Effector memory CD8-positive, alpha-beta T cell (primary cell): ENCODE data around the gene ALOX12.

Experiments
- ATAC-seq: fragments of 150-1000 bp; cut with Tn5 transposase; replicated peaks from 2 replicates; pipeline ENCODE4 v1.10.0; 2021; ENCODE audit warnings: mild to moderate bottlenecking, moderate library complexity
- DNase-seq, 3 experiments: peaks; one replicate each; pipeline ENCODE4 v3.0.0; 2021
- H3K27ac Mint-ChIP-seq, 2 donors: one replicate each; pipeline ENCODE4 v1.8.0; 2022; ENCODE audit warnings: mild to moderate bottlenecking in 2 of 2, mixed read lengths in 2 of 2, moderate library complexity in 2 of 2
- H3K27me3 Mint-ChIP-seq, 2 donors: one replicate each; pipeline ENCODE4 v1.8.0; 2022; ENCODE audit warnings: mixed read lengths in 2 of 2
- H3K36me3 Mint-ChIP-seq: one replicate; pipeline ENCODE4 v1.8.0; 2022; ENCODE audit warnings: mild to moderate bottlenecking, moderate library complexity, mixed read lengths; ENCODE audit not compliant: insufficient read depth
- H3K4me1 Mint-ChIP-seq, 2 donors: one replicate each; pipeline ENCODE4 v1.8.0; 2022; ENCODE audit warnings: low read depth in 2 of 2, mixed read lengths in 2 of 2
- H3K4me3 Mint-ChIP-seq, 2 donors: one replicate each; pipeline ENCODE4 v1.8.0; 2022; ENCODE audit warnings: mild to moderate bottlenecking in 2 of 2, mixed read lengths in 2 of 2, moderate library complexity in 2 of 2
- H3K9me3 Mint-ChIP-seq, 2 donors: one replicate each; pipeline ENCODE4 v1.8.0; 2022; ENCODE audit warnings: mixed read lengths in 2 of 2

Gene ALOX12

GRCh38 chr17:7007143-7007542 is 11.3 kb downstream of the ALOX12 start:
- H3K27me3 Mint-ChIP-seq = no peaks in the 10 kb centered on the region
- peaks cover 45% of the 10 kb centered on the region for H3K36me3 Mint-ChIP-seq
- ATAC-seq (no peak), DNase-seq (no peak)
- H3K4me1 Mint-ChIP-seq = peaks cover 36 to 37% of the 10 kb centered on the region in 2 donors
- H3K27ac Mint-ChIP-seq = peak overlapping the region; percentile 30 to 36
- H3K4me3 Mint-ChIP-seq = no peak overlapping the region
- H3K9me3 Mint-ChIP-seq = no peaks in the 10 kb centered on the region

- Mint-ChIP-seq H3K27me3 (no peaks in the 10 kb centered on the region), H3K4me1 (peaks cover 45 to 50% of the 10 kb centered on the region in 2 donors), H3K36me3 (peaks cover 60% of the 10 kb centered on the region), H3K27ac (peak overlapping the region in 1 of 2 donors; percentile 65), H3K9me3 (no peaks in the 10 kb centered on the region), H3K4me3 (peak overlapping the region; percentile 14 to 86)
- no peak for ATAC-seq
- no peak for DNase-seq
Observed at GRCh38 chr17:7010523-7010922, 14.7 kb downstream of the ALOX12 start.

DNA sequence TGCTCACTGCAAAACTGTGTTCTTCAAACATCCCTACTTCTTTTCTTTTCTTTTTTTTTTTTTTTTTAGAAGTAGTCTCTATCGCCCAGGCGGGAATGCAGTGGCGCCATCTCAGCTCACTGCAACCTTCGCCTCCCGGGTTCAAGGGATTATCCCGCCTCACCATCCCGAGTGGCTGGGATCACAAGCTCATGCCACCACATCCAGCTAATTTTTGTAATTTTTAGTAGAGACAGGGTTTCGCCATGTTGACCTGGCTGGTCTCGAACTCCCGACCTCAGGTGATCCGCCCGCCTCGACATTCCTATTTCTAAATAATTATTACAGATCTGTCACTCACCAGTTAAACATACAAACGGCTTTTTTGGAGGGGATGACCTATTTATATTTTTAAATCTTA is 15.6 kb downstream of the ALOX12 start:
- DNase-seq = no peak
- H3K27me3 Mint-ChIP-seq = no peaks in the 10 kb centered on the region
- peaks cover 63% of the 10 kb centered on the region for H3K36me3 Mint-ChIP-seq
- H3K4me1 Mint-ChIP-seq = peaks cover 54 to 58% of the 10 kb centered on the region in 2 donors
- H3K4me3 Mint-ChIP-seq = peak overlapping the region; percentile 86 to 97
- ATAC-seq = no peak
- peak overlapping the region; percentile 97 to 100 for H3K27ac Mint-ChIP-seq
- no peaks in the 10 kb centered on the region for H3K9me3 Mint-ChIP-seq

GRCh38 chr17:7011942-7012254 is 16.0 kb downstream of the ALOX12 start:
- peaks cover 67% of the 10 kb centered on the region for H3K36me3 Mint-ChIP-seq
- no peaks in the 10 kb centered on the region for H3K27me3 Mint-ChIP-seq
- peaks cover 57 to 59% of the 10 kb centered on the region in 2 donors for H3K4me1 Mint-ChIP-seq

DNA sequence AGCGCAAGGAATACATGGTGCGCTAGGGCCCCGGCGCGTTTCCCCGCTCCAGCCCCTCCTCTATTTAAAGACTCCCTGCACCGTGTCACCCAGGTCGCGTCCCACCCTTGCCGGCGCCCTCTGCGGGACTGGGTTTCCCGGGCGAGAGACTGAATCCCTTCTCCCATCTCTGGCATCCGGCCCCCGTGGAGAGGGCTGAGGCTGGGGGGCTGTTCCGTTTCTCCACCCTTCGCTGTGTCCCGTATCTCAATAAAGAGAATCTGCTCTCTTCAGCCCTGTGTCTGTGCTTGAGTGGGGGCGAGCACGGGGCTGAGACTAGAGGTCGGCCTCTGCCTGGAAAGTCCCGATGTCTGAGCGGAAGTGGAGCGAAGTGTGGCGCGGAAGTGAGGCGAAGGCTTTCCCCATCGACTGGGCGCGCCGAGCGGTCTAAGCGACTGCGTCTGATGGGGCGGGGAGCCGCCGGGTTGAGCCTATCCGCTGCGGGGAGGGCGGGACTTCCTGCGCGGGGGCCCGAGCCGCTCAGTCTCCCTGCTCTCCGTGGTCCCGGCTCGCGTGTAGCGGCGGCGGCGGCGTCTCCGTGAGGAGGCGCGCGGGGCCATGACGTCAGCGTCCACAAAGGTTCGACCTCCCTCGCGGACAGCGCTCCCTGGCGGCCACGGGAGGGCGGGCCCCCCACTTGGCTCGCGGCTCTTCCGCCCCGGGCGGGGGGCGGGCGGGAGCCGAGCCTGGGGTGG is 18.6 kb downstream of the ALOX12 start:
- DNase-seq = peak; percentile 95 to 96 (median 96)
- no peaks in the 10 kb centered on the region for H3K9me3 Mint-ChIP-seq
- peak overlapping the region; percentile 97 to 100 for H3K27ac Mint-ChIP-seq
- peak overlapping the region; percentile 86 to 97 for H3K4me3 Mint-ChIP-seq
- peaks cover 61 to 73% of the 10 kb centered on the region in 2 donors for H3K4me1 Mint-ChIP-seq
- peak; percentile 78 for ATAC-seq
- peaks cover 67% of the 10 kb centered on the region for H3K36me3 Mint-ChIP-seq
- H3K27me3 Mint-ChIP-seq = no peaks in the 10 kb centered on the region

More at GRCh38 chr17:7011942-7012254, 16.0 kb downstream of the ALOX12 start:
- H3K27ac Mint-ChIP-seq = peak overlapping the region; percentile 97 to 100
- ATAC-seq (no peak), DNase-seq (no peak)
- no peaks in the 10 kb centered on the region for H3K9me3 Mint-ChIP-seq
- H3K4me3 Mint-ChIP-seq = peak overlapping the region; percentile 86 to 97

DNA sequence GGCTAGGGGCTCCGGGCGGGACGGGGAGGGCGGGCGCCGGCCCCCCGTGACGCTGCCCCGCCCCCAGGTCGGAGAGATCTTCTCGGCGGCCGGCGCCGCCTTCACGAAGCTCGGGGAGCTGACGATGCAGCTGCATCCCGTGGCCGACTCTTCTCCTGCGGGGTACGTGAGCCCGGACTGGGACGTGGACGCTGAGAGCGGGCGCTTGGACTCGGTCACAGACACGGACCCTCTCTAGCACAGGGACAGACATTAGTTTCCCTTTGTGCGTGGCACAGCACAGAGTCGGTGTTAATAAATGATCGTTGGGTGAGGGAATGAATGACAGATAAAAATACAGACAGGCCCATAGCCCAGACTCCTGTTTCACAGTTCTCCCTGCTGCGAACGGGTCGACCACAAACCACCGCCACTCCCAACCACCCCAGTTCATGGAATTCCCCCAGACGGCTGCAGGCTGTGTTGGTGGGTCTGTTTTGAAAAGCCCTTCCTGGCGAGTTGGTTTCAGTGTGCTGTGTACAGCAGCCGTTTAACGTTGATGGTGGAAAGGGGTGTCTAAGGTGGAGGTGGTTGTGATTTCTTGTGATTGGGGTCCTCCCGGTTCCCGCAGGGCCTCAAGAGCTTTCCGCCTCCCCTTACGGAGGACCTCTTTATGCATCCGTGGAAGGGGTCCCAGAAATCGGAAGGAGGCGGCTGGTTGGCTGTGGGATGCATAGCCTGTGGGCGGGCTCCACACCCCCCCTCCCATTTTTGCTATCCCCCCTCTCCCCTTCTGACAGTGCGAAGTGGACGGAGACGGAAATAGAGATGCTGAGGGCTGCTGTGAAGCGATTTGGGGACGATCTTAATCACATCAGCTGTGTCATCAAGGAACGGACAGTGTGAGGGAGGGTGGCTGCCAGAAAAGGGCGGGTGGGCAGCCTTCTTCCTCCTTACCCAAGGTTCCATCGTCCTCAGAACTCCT is 19.4 kb downstream of the ALOX12 start:
- ATAC-seq (peak; percentile 59), DNase-seq (peak; percentile 77 to 80 (median 79))
- H3K27ac Mint-ChIP-seq = peak overlapping the region; percentile 97 to 100
- H3K27me3 Mint-ChIP-seq = no peaks in the 10 kb centered on the region
- no peaks in the 10 kb centered on the region for H3K9me3 Mint-ChIP-seq
- H3K4me1 Mint-ChIP-seq = peaks cover 55 to 65% of the 10 kb centered on the region in 2 donors
- peaks cover 61% of the 10 kb centered on the region for H3K36me3 Mint-ChIP-seq
- H3K4me3 Mint-ChIP-seq = peak overlapping the region; percentile 86 to 97

DNA sequence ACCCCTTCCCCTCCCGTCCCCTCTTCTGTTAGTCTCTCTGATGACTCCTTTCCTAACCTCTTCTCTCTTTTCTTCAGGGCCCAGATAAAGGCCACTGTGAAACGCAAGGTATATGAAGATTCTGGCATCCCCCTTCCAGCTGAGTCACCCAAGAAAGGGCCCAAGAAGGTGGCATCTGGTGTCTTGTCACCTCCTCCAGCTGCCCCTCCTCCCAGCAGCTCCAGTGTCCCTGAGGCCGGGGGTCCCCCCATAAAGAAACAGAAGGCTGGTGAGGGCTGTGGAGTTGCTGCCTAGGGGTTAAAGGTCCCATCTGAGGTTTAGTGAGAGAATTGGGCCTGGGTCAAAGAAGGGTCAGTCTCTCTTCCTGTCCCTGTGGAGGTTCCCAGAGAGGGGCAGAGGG is 20.6 kb downstream of the ALOX12 start:
- Mint-ChIP-seq H3K9me3 (no peaks in the 10 kb centered on the region), H3K36me3 (peaks cover 60% of the 10 kb centered on the region), H3K27me3 (no peaks in the 10 kb centered on the region), H3K4me3 (peak overlapping the region; percentile 86 to 97), H3K4me1 (peaks cover 54 to 63% of the 10 kb centered on the region in 2 donors), H3K27ac (peak overlapping the region; percentile 97 to 100)
- ATAC-seq (no peak), DNase-seq (no peak)

- Mint-ChIP-seq H3K9me3 (no peaks in the 10 kb centered on the region), H3K27me3 (no peaks in the 10 kb centered on the region), H3K36me3 (peaks cover 57% of the 10 kb centered on the region), H3K4me3 (peak overlapping the region; percentile 59 to 97), H3K4me1 (peaks cover 55 to 63% of the 10 kb centered on the region in 2 donors), H3K27ac (peak overlapping the region; percentile 97 to 100)
- DNase-seq = no peak
- no peak for ATAC-seq
Observed at GRCh38 chr17:7016886-7017826, 21.3 kb downstream of the ALOX12 start.

GRCh38 chr17:7017827-7018200 is 22.0 kb downstream of the ALOX12 start:
- Mint-ChIP-seq H3K4me1 (peaks cover 58 to 67% of the 10 kb centered on the region in 2 donors), H3K27me3 (no peaks in the 10 kb centered on the region), H3K4me3 (peak overlapping the region; percentile 56 to 59), H3K9me3 (no peaks in the 10 kb centered on the region), H3K36me3 (peaks cover 50% of the 10 kb centered on the region), H3K27ac (peak overlapping the region; percentile 82 to 100)
- no peak for ATAC-seq
- DNase-seq = no peak

GRCh38 chr17:7018331-7018964 is 22.6 kb downstream of the ALOX12 start:
- ATAC-seq = no peak
- Mint-ChIP-seq H3K9me3 (no peaks in the 10 kb centered on the region), H3K4me1 (peaks cover 59 to 67% of the 10 kb centered on the region in 2 donors), H3K4me3 (peak overlapping the region in 1 of 2 donors; percentile 56), H3K27ac (no peak overlapping the region), H3K36me3 (peaks cover 46% of the 10 kb centered on the region), H3K27me3 (no peaks in the 10 kb centered on the region)
- no peak for DNase-seq

DNA sequence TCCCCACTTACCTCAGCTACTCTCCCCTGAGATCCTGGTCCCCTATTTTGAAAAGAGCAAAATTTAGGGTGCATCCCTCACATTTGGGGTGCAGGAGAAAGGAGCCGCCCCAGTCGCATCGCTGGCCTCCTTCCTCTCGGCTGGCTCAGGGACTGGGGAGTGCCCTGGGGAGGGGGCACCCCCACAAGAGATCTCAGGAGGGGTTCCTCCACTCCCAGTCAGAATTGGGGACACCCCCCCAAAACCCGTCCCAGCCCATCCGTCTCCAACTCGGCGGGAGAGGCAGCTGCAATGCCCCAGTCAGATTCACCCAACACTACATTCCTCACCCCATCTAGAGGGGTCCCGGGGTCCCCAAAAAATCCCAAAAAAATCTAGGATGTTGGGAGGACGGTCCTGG is 23.5 kb downstream of the ALOX12 start:
- DNase-seq (no peak), ATAC-seq (no peak)
- Mint-ChIP-seq H3K27me3 (no peaks in the 10 kb centered on the region), H3K4me1 (peaks cover 59 to 62% of the 10 kb centered on the region in 2 donors), H3K9me3 (no peaks in the 10 kb centered on the region), H3K4me3 (no peak overlapping the region), H3K27ac (no peak overlapping the region), H3K36me3 (peaks cover 43% of the 10 kb centered on the region)

DNA sequence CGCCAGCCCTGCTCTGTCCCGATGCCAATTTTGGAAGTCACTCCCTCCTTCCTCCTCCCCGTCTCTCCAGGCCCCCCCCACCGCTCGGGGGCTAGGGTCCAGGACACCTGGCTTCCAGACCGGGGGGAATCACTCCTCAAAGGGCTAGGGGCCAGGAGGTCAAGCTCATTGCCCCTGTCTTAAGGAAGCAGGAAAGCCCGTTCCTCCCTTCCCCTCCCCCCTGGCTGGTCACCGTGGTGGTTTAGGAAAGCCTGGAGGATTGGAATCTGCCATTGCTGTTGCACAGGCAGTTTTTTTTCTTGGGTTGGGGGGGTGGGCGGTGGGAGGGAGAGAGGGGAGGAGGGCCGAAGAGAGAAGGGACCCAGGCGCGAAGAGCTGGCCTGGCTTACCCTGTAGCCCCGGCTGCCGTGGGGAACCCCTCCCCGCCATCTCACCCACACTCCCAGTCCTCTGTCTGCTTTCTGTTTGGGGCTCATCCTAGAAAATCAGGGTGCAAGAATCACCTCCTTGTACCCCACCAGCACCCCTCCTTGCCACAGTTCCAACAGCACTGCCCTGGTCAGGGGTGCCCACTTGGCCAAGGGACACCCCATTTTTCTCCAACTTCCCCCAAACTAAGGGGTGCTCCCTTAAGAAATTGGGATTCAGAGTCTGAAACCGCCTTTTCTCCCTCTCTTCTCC is 24.1 kb downstream of the ALOX12 start:
- H3K4me3 Mint-ChIP-seq = no peak overlapping the region
- H3K9me3 Mint-ChIP-seq = no peaks in the 10 kb centered on the region
- no peak overlapping the region for H3K27ac Mint-ChIP-seq
- ATAC-seq = no peak
- peaks cover 61 to 62% of the 10 kb centered on the region in 2 donors for H3K4me1 Mint-ChIP-seq
- H3K36me3 Mint-ChIP-seq = peaks cover 37% of the 10 kb centered on the region
- H3K27me3 Mint-ChIP-seq = no peaks in the 10 kb centered on the region
- no peak for DNase-seq
